Hematopoietic multipotent progenitor cell treated with erythropoietin and hydrocortisone succinate and interleukin-3 and kit ligand, for 17 days (in vitro differentiated cells): ENCODE data around the gene PRR4.

Source experiments
- DNase-seq: peaks from one replicate; pipeline ENCODE4 v3.0.0-alpha.2; 2015; ENCODE audit warnings: low spot score

Gene PRR4

GRCh38 chr12:10801741-10802140 lies 47.5 kb downstream of the PRR4 start:
- no peak for DNase-seq
